Nephron (organoid): Measurements from ENCODE around the gene DLX2.
"Not testable (repeated sequence)": the region's sequence is repeated elsewhere in the genome, so short reads cannot be mapped to it uniquely, and the experiment has no call there.

Experiments
- H3K27ac Mint-ChIP-seq, 3 experiments: 2 replicates each; pipeline ENCODE4 v1.8.0; 2020; ENCODE audit warnings: mixed read lengths in 3 of 3, mild to moderate bottlenecking in 2 of 3, moderate library complexity in 1 of 3
- H3K27me3 Mint-ChIP-seq: 2 replicates; pipeline ENCODE4 v1.8.0; 2021; ENCODE audit warnings: low read depth, mild to moderate bottlenecking, moderate library complexity, mixed read lengths
- H3K36me3 Mint-ChIP-seq: 2 replicates; pipeline ENCODE4 v1.8.0; 2020; ENCODE audit warnings: low read depth, mixed read lengths
- H3K4me1 Mint-ChIP-seq: 2 replicates; pipeline ENCODE4 v1.8.0; 2020; ENCODE audit warnings: mixed read lengths
- H3K4me3 Mint-ChIP-seq, 3 experiments: 2 replicates each; pipeline ENCODE4 v1.8.0; 2020; ENCODE audit warnings: mild to moderate bottlenecking in 3 of 3, mixed read lengths in 3 of 3, moderate library complexity in 2 of 3
- H3K9me3 Mint-ChIP-seq: 2 replicates; pipeline ENCODE4 v1.8.0; 2020; ENCODE audit warnings: mixed read lengths
- CTCF ChIP-seq, 3 experiments: fragments of 200-600 bp; sonication (generic); IDR thresholded peaks; one replicate each; pipeline ENCODE4 v1.5.0; 2021; ENCODE audit warnings: antibody characterized with exemption in 3 of 3; ENCODE audit not compliant: unreplicated experiment in 3 of 3

Gene DLX2

GRCh38 chr2:172079416-172079815 lies 23.3 kb downstream of the DLX2 start:
- no peak overlapping the region for H3K27ac Mint-ChIP-seq
- H3K4me3 Mint-ChIP-seq, result no peak overlapping the region
- no peak for TF ChIP-seq CTCF (IDR thresholded peaks at IDR 0.05; ENCODE audit: unreplicated experiment in 3 of 3)
- peaks cover 96% of the 10 kb centered on the region for H3K27me3 Mint-ChIP-seq
- H3K4me1 Mint-ChIP-seq, result peaks cover 21% of the 10 kb centered on the region
- H3K9me3 Mint-ChIP-seq, result peaks cover 7% of the 10 kb centered on the region
- no peaks in the 10 kb centered on the region for H3K36me3 Mint-ChIP-seq

GRCh38 chr2:172074254-172074653 lies 28.4 kb downstream of the DLX2 start:
- H3K27ac Mint-ChIP-seq, result no peak overlapping the region
- peaks cover 52% of the 10 kb centered on the region for H3K27me3 Mint-ChIP-seq
- TF ChIP-seq CTCF (IDR thresholded peaks at IDR 0.05; ENCODE audit: unreplicated experiment in 3 of 3), result no peak
- H3K9me3 Mint-ChIP-seq, result peaks cover 2% of the 10 kb centered on the region
- no peaks in the 10 kb centered on the region for H3K4me1 Mint-ChIP-seq
- H3K36me3 Mint-ChIP-seq, result no peaks in the 10 kb centered on the region
- no peak overlapping the region for H3K4me3 Mint-ChIP-seq

DNA sequence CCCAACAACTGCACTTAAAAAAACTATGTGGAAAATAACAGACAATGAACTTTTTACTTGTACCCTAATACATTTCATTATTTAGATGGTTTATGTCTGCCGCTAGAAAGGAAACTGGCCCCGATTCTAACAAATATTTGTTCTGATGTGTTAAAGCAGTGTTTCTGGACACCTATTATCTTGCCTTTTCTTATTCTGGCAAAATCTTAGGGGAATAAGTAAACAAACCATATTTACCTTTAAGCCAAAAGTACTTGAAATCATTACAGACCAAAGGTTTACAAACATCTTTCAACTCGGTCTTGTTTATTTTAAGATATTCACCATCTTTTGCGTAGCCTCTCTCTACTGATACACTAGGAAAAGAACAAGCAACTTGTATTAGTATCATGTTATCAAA lies 29.2 kb downstream of the DLX2 start:
- TF ChIP-seq CTCF (IDR thresholded peaks at IDR 0.05; ENCODE audit: unreplicated experiment in 3 of 3), result no peak
- Mint-ChIP-seq H3K36me3 (no peaks in the 10 kb centered on the region), H3K27ac (no peak overlapping the region), H3K27me3 (peaks cover 45% of the 10 kb centered on the region), H3K9me3 (no peaks in the 10 kb centered on the region), H3K4me1 (no peaks in the 10 kb centered on the region), H3K4me3 (no peak overlapping the region)

GRCh38 chr2:172072706-172073105 lies 30.0 kb downstream of the DLX2 start:
- H3K9me3 Mint-ChIP-seq, result no peaks in the 10 kb centered on the region
- no peaks in the 10 kb centered on the region for H3K36me3 Mint-ChIP-seq
- H3K4me3 Mint-ChIP-seq, result no peak overlapping the region
- H3K27ac Mint-ChIP-seq, result no peak overlapping the region
- no peaks in the 10 kb centered on the region for H3K4me1 Mint-ChIP-seq
- TF ChIP-seq CTCF (IDR thresholded peaks at IDR 0.05; ENCODE audit: unreplicated experiment in 3 of 3), result no peak
- peaks cover 37% of the 10 kb centered on the region for H3K27me3 Mint-ChIP-seq

GRCh38 chr2:172072303-172072702 lies 30.4 kb downstream of the DLX2 start:
- no peak for TF ChIP-seq CTCF (IDR thresholded peaks at IDR 0.05; ENCODE audit: unreplicated experiment in 3 of 3)
- no peak overlapping the region for H3K4me3 Mint-ChIP-seq
- no peak overlapping the region for H3K27ac Mint-ChIP-seq
- H3K4me1 Mint-ChIP-seq, result no peaks in the 10 kb centered on the region
- no peaks in the 10 kb centered on the region for H3K9me3 Mint-ChIP-seq
- H3K36me3 Mint-ChIP-seq, result no peaks in the 10 kb centered on the region
- peaks cover 32% of the 10 kb centered on the region for H3K27me3 Mint-ChIP-seq

- Mint-ChIP-seq H3K4me1 (no peaks in the 10 kb centered on the region), H3K27me3 (peaks cover 19% of the 10 kb centered on the region), H3K4me3 (no peak overlapping the region), H3K36me3 (no peaks in the 10 kb centered on the region), H3K27ac (no peak overlapping the region), H3K9me3 (no peaks in the 10 kb centered on the region)
- TF ChIP-seq CTCF (IDR thresholded peaks at IDR 0.05; ENCODE audit: unreplicated experiment in 3 of 3), result no peak
These were observed 31.8 kb downstream of the DLX2 start for GRCh38 chr2:172070936-172071335.

DNA sequence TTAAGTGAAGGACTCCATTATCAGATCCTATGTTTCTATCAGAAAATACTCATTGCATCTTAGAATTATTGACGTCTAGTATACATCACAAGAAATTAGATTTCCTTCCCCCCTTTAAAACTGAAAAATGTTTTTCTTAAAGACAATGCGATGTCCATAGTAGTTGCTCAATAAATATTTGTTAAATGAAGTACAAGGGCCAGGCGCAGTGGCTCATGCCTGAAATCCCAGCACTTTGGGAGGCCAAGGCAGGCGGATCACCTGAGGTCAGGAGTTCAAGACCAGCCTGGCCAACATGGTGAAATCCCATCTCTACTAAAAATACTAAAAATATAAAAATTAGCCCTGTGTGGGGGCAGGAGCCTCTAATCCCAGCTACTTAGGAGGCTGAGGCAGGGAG lies 34.8 kb downstream of the DLX2 start:
- not testable (repeated sequence) for H3K27ac Mint-ChIP-seq, H3K36me3 Mint-ChIP-seq, H3K27me3 Mint-ChIP-seq, H3K9me3 Mint-ChIP-seq, H3K4me3 Mint-ChIP-seq, H3K4me1 Mint-ChIP-seq
